Measurements from ENCODE around the gene PIK3R4.

Gene PIK3R4

DNA sequence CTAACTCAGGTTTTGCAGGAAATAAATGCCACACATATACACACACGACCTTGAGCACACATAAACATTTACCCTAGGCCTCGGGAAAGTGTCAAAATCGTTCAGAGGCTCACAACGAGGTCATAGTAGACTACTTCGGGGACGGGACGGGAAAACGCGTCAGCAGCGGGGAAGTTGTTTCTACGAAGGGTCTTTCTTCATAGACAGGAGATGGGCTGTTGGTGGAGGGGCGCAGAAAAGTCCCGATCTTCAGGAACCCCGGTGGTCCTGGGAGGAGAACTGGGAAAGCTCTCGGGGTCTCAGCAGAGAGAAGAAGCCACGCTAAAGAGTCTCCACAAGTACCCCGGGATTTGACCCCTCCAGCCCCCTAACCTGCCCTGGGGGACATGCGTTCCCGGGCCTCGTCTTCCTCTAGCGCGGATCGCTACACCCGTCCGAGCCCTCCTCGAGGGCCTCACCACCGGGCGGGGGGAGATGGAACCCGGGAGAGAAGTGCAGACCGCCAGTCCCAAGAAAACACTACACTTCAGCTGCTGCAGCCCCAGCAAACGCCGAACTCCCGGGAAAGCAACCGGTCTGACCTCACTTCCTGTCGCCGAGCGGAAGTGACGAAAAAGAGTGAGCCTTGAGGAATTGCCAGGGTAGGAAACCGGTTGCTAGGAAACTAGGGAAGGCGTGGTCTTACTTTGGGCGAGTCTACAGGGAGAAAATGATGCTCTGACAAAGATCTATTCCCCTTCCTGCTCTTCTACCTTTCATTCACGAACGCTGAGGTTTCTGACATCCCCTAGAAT, at the start of gene PIK3R4:
Gene PIK3R4 (minus strand): TSS at position 584 of the 794 bp plus-strand sequence. CDS start 1,611 bp downstream, outside the sequence.
- peak; percentile 88 for DNase-seq (ENCODE audit: low spot score)

DNA sequence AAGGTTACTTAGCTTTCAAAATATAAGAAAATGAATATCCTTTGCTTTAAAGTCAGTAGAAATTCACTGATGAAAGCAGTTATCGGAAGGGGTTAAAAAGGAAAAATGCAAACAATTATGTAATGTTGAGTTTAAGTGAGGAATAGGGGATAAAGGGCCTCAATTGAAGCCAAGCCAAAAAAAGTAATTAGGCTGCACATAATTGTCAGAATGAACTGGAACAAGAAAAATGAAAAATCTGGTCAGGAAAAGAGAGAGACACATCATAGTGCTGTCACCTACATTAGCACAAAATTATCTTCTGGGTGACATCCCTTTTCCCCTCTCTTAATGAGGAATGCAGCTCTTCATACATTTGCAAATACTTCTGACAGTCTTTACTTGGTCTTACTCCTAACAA, 48.8 kb upstream of the PIK3R4 start:
- DNase-seq (ENCODE audit: low spot score), result no peak

DNA sequence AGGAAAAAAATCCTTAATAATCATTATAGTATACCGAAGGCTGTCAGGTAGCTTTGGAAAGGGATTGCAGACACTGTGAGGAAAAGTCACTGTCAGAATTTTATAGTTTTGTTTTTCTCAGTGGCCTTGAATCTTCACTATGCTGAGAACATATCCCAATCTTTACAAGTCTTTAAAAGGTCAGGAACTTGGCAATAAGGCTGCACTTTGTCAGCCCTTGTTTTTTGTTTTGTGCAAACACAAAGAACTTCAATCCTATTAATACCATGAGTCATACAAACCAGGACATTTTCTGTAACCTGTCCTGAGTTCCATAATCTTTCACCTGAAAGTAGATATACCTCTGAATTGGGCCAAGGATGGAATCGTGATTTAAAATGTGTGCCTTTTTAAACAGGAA, 45.6 kb upstream of the PIK3R4 start:
- no peak for DNase-seq (ENCODE audit: low spot score)

DNA sequence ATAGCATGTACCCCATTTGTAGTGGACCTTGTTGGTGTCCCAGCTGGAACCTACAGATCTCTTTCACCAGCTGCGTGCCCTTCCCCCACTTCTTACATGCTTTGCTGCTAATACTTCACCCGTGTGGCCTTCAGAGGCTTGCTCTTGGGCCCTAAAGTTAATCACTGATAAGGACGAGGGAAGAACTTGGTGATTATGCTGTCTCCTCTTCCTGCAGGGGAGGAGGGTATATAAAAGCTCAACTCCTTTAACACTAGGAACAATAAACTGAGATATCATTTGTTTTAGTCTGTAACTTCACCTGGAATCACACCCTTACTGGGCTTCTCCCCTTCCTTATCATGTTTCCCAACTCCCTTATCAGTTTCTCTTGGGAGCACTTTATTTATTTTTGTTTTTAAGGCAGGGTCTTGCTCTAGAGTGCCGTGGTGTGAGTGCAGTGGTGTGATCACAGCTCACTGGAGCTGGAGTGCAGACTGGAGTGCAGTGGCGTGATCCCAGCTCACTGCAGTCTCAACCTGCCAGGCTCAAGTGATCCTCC, 43.2 kb upstream of the PIK3R4 start:
- no peak for DNase-seq (ENCODE audit: low spot score)

DNA sequence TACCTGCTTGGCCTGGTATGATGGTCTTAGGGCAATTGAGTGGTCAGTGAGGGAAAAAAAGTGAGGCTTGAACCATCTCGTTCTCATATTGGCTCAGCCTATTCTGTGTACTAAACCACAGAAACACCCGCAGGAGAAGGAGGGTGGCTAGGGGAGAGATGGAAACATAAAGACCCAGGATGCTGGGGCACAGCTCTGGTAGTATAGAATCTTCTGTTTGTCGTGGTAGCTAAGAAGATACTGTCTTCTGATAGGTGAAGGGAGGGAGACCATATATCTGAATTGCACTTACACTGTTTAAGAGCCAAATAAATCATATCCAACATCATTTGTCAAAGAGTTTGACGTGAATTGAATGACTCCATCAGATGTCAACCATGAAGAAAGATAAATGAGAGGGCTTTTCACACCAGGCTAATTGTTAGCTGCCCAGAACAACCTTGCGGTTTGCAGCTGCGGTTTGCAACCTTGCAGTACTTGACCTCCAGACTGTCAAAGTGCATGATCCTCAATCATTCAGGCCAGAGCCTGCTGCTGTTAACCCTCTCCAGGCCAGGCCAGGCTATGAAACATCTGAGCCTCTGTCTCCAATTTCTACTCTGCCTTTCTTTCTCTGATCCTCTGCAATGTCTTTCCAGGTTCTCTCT, 40.9 kb upstream of the PIK3R4 start:
- DNase-seq (ENCODE audit: low spot score), result no peak

DNA sequence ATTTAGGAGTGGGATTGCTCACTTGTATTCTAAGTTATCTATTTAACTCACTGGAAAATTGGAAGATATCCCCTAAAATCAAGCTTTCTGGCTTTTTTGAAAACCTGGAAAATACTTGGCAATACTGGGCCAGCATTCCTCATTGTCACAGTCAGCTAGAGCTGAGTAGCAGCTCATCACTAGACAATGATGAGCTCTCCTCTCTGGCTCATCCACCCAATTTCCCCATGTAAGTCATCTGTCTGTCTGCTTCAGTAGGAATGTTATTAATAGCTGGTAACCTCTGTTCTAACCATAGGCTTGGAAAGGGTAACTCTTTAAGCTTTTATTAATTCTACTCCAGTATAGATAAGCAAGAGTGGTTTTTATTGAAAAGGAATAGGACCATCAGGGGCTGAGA, 39.7 kb upstream of the PIK3R4 start:
- no peak for DNase-seq (ENCODE audit: low spot score)

DNA sequence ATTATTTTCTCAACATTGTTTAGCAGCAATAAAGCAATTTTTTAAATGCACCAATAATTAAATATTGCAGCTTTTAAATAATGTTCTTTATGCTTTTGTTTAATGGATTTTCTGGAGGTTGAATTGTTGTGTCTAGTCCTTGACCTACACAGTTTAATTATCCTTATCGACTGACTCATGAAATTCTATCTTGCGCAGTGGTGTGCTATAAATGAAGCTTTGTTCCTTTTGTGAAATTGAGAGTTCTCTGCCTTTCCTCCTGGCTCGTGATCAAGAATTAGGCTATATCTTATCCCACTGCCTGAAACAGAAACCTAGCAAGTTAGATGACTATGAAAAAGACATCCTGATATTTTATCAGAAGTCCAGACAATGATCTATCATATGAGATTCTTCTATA, 37.0 kb upstream of the PIK3R4 start:
- no peak for DNase-seq (ENCODE audit: low spot score)

DNA sequence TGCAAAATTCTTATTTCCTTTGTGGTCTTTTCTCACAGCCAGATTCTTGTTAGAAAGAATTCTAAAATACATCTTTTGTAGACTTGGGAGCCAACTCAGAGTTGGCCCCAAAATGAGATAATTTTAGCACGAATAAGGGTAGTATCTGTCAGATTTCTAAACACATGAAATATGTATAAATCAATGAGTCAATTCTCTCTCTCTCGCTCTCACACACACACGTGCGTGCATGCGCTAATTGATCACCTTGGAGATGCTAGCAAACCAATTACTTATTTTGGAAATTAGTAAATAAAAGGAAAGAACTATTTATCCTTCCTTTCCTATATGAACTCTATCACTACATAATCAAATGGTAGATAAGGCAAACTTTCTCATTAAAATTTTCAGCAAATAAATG, 32.9 kb upstream of the PIK3R4 start:
- no peak for DNase-seq (ENCODE audit: low spot score)

DNA sequence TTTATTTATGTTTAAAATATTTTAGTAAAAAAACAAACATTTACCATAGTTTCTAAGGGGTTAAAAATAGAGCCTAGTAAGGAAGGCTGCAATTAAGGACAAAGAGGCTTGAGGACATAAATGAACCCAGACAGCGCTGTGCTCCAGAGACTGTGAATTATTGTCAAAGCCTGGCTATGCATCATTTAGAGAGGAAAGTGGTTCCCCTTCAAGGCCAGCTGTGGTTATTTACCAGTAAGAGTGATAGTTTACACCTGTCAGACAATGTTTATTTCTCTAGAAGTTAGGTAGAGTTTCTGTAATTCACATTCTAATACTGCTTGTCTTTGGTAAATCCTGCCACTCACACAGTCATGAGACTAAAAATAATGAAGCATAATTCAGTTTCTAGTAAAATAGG, 32.4 kb upstream of the PIK3R4 start:
- DNase-seq (ENCODE audit: low spot score), result no peak

DNA sequence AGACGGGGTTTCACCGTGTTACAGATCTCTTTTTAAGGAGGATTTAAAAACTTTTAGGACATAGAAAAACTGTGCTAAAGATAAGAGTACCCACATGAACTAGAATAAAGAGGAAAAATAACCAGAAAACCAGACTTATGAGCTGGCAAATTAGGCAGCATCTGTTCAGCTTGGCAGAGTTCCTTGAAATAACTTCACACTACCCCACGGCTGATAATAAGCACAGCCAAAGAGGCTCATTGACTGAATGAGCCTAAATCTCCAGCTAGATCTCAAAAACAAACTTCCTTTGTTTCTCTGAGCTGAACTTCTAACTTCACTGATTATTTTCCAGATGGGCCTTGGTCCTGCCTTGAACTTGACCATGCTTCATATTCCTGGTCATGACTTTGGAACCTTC, 26.7 kb upstream of the PIK3R4 start:
- no peak for DNase-seq (ENCODE audit: low spot score)

DNA sequence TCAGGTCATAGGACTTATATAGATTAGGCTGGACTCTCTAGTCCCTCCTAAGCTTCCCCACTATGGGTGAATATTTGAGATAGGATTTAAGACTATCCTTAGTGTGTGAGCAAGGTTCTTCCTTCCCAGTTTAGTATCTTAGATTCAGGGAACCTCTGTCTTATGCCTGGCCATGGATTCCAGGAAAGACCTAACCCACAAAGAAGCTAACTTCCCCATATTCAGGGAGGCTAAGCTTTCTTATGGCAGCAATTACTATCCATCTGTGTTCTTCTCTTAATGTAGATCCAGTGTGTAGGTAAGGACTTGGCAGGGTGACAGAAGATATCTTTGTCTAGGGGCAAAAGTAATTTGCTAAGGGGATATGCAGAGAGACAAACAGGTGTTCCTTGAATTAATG, 25.5 kb upstream of the PIK3R4 start:
- no peak for DNase-seq (ENCODE audit: low spot score)

DNA sequence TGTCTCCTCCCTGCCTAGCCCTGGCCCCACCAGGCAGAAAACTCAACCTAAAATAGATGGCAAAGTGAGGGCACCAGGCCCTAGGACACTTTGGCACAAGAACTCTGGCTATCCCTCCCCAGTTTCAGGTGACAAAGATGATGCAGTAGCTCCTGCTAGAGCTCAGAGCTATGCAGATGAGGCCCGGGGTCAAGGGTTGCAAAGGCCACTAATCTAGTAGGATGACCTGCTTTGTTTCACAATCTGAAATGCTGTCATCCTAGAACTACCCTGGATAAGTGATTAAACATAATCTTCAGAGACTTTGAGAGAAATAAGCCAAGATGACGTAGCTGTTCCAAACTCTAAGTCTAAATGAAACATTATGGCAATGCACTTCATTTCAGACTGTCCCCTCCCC, 24.0 kb upstream of the PIK3R4 start:
- DNase-seq (ENCODE audit: low spot score), result no peak

DNA sequence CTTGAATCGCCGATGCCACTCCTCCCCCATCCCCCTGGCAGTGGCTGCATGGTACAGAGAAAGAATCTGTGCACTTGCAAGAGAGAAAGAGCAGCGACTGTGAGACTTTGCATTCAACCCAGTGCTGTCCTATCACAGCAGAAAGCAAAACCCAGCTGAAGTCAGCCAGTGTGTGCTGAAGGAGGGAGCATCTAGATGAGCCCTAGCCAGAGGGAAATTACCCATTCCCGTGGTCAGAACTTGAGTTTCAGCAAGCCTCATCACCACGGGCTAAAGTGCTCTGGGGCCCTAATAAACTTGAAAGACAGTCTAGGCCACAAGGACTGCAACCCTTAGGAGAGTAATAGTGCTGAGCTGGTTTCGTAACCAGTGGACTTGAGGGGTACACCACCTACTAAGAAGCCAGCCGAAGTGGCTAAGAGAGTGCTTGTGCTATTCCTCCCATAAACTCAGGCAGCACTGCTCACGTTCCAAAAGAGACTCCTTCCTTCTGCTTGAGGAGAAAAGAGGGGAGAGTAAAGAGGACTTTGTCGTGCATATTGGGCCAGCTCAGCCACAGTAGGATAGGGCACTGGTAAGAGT, 15.2 kb upstream of the PIK3R4 start:
- no peak for DNase-seq (ENCODE audit: low spot score)

DNA sequence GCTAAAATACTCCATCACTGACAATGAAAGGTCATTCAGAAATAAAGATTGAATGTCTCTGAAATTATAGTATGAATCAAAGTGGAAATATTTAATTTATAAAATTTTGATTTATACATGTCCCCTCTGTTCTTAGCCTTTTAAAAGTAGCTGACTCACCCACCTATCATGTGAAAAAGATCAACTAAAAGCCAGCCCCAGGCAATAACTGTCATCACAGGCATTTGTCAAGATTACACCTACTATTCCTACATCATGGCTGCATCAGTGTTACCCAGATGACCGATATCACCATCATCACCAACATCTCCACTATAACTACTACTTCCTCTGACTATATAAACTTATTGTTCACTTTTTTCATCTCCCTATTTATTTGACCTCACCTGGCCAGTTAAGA, 14.3 kb upstream of the PIK3R4 start:
- no peak for DNase-seq (ENCODE audit: low spot score)

DNA sequence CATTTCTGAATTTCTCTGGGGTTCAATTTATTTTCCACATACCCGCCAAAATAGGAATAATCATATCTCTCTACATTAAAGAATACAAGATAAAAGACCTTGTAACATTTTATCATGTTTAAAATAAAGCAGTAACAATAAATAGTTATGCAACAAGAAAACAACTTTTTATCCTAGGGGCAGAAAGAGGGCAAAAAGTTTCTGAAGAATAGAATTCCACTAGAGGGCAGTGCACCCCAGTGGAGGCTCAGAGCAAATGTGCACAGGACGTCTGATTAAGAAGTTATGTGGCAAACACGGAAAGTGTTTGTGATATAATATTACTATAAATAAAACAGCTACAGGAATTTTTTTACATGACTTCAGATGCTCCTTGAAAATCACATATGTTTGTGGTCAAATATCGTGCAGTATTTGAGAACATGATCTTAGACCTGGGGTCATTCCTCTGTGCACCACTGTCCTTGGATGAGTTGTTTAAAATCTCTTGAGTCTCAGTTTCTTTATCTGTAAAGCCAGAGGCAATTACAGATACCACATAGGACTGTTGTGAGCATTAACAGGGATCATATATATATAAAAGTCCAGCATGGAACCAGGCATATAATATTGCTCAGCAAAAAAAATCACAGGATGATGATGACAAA, 13.2 kb upstream of the PIK3R4 start:
- peak; percentile 36 for DNase-seq (ENCODE audit: low spot score)

DNA sequence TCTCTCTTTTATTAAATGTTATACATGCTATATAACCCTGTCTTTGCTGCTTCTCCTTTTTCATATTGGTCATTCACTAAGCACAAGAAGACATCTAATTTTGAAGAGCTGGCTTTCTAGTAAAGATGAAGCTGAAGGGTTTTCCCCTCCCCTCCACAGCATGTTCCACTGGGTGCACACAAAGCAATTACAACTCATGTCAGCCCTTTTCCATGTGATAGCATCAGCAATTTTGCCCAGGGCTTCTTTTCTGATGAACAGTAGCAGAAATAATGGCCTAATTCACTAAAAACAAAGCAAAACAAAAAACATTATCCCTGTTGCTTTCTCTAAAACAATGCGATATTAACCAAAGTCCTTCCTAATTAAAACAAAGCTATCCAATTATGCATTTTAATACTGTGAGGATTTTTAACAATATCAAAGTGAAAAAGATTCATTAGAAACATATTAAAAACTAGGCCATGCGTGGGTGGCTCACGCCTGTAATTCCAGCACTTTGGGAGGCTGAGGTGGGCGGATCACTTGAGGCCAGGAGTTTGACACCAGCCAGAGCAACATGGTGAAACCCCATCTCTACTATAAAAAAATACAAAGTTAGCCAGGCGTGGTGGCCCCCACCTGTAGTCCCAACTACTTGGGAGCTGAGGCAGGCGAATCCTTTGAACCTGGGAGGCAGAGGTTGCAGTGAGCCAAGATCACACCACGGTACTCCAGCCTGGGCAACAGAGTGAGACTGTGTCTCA, 12.2 kb upstream of the PIK3R4 start:
- DNase-seq (ENCODE audit: low spot score), result no peak

DNA sequence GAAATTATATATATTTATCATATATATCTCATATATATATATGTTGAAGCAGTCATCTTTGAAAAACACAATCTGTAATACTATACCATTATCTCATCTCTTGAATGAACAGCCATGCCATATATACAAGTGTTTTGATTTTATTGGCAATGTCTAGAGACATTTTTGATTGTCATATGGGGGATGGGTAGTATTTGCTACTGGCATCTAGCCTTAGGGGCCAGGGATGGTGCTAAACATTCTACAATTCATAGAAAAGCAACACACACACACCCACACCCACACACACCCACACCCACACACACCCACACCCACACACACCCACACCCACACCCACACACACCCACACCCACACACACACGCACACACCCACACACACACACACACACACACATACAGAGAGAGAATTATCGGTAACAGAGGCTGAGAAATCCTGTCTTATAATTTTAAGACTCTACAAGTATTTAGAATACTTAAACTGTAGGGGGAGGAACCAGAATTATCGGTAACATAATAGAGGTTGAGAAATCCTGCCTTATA, 11.1 kb upstream of the PIK3R4 start:
- DNase-seq (ENCODE audit: low spot score), result no peak

DNA sequence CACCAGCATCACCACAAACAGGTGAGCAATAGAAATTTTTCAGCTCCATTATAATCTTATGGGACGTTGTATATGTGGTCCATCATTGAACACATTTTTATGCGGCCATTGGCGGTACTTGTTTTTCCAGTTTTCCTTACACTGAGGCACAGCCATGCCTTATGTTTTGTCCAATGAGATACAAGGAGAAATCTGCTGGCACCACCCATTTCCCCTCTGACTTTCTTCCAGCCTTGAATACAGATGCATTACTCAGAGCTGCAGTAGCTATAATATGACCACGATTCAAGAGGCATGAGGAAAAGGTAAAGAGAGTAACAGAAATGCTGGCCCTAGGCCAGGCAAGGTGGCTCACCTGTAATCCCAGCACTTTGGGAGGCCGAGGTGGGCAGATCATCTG, 9.0 kb upstream of the PIK3R4 start:
- no peak for DNase-seq (ENCODE audit: low spot score)

DNA sequence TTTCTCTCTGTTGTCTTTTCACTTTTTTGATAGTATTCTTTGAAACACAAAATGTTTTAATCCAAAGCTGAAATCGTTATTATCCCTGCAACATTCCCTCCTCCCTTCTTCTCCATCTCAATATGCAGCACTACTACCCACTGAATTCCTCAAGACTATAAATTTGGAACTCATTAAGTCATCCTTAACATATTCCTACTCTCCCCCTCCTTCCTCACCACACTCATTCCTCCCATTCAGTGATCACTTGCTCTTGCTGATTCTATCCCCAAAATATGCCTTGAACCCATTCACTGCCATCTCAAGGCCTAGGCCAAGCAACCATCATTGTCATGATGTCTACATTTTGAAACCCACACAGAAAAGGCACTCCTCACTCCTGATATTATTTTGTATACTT, 2.4 kb upstream of the PIK3R4 start:
- peak; percentile 4 for DNase-seq (ENCODE audit: low spot score)

DNA sequence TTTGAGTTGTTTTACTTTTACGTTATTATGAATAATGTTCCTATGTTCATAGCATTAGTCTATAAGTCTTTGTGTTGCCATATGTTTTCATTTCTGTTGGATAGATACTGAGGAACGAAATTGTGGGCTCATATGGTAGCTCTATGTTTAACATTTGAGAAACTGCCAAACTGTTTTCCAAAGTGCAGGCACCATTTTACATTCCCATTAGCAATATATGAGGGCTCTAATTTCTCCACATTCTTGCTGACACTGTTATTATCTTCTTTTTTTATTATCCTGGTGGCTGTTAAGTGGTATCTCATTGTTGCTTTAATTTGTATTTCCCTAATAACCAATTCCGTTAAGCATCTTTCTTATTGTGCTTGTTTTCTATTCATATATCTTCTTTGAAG, 1.8 kb upstream of the PIK3R4 start:
- DNase-seq (ENCODE audit: low spot score), result no peak

DNA sequence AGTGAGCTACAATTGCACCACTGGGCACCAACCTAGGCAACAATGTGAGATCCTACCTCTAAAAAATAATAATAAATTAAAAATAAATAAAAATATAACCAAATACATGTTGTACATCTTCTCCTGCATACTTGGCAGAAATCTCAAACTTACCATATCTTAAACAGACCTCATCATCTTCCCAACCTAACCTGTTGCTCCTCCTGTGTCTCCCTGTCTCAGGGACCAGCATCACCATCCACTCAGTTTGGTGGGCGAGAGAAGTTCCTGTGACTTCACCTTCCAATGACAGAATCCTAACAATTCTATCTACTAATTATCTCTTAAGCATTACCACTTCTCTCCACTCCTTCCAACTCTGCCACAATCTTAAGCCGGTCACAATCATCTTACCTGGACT, 3.3 kb downstream of the PIK3R4 start:
- DNase-seq (ENCODE audit: low spot score), result no peak

All from hepatic stellate cell (primary cell).